D721Med (cell line): Measurements from ENCODE around the gene IRAG1.
"Not testable (repeated sequence)": the region's sequence is repeated elsewhere in the genome, so short reads cannot be mapped to it uniquely, and the experiment has no call there.

Experiments
- DNase-seq: peaks from one replicate; pipeline ENCODE4 v3.0.0; 2011; ENCODE audit warnings: low spot score; ENCODE audit not compliant: insufficient read length
- FAIRE-seq: peaks from 2 replicates; lab custom pipeline; 2011; peaks lifted over from hg19 to GRCh38; lab: Jason Lieb, UNC
- CTCF ChIP-seq: IDR thresholded peaks from 2 replicates; pipeline ENCODE4 v1.5.1; 2012; ENCODE audit warnings: mild to moderate bottlenecking, control low read depth; ENCODE audit not compliant: insufficient read depth; ENCODE audit errors: missing control alignments

IRAG1 gene

DNA sequence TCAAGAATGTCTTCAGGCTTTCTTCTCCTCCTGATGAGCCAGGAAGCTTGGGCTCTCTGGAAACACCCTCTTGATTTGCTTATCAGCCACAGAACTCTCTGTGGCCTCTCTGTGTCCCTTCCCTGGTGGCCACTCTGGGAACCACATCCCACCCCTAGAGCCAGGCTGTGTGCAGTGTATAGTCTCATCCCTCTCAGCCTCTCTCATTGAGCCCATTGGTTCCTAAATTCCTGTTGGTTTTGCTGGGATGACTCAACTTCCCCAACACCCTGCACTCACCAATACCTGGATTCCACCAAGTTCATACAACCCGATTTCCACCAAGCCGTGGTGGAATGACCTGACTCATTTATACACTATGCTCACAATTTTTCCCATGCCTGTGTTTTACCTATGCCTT is 5.2 kb downstream of the IRAG1 start:
- FAIRE-seq (no peak), DNase-seq (no peak)
- TF ChIP-seq CTCF, result no peak

DNA sequence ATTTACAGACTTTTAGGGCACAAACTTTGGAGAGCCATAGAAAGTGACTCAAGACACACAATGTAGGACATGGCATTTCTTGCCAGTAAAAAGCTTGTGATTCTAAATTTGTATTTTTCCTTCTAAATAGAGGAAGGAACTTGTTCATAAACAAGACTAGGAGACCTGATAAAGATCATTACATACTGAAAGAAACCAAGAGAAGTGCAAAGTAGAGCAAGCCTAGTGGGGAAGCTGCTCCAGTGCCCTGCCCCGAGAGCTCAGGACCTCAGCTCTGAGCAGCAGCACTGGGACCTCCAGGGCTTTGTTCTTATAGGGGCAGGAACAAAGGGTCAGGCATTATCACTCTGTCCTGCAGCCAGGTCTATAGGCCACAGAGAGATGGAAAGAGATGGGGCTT is 7.2 kb downstream of the IRAG1 start:
- FAIRE-seq, result no peak
- TF ChIP-seq CTCF, result no peak
- no peak for DNase-seq

DNA sequence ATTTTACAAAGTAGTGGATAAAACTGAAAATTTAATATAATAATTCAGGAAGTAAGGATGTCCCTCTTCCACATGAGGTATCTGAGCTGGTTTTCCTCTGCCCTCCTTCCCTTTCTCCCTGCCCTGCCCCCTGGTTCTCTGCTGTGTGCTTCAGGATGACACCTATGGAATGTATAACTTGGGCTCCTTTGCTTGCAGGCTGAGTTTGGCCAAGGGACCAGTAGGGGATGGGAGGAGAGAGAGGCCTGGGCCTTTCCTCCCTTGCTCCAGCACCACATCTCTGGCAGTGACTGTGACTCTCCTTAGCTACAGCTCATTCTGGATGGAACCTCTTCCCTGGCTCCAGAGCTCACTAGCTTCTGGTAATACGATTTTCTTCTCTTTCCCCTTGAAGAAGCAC is 10.1 kb downstream of the IRAG1 start:
- FAIRE-seq (no peak), DNase-seq (no peak)
- no peak for TF ChIP-seq CTCF

DNA sequence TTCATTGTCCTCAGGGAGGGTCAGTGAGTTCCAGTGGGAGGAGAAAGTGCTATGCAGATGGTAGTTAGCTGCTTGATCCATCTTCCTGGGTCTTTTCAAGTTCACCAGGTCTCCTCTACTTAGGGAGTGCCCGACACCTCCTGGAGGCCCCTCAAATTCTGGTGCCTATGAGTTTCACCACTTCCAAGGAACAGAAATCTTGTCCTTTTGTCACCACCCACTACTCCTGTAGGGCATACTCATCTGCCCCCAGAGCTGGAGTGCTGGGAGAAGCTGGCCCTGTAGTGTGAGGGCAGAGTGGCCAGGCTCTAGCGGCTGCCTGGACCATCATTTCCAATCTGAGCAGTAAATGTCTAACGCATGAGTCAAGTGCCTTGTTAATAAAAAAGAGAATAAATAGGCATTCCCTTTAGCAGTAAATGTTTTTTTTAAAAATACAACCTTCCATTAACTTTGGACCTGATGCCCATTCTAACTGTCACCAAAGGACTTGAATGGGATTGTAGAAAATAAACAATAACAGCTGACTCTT is 12.5 kb downstream of the IRAG1 start:
- FAIRE-seq (no peak), DNase-seq (no peak)
- TF ChIP-seq CTCF, result no peak

- DNase-seq, FAIRE-seq: not testable (repeated sequence)
Measured at GRCh38 chr11:10680279-10680678, 13.3 kb downstream of the IRAG1 start.

DNA sequence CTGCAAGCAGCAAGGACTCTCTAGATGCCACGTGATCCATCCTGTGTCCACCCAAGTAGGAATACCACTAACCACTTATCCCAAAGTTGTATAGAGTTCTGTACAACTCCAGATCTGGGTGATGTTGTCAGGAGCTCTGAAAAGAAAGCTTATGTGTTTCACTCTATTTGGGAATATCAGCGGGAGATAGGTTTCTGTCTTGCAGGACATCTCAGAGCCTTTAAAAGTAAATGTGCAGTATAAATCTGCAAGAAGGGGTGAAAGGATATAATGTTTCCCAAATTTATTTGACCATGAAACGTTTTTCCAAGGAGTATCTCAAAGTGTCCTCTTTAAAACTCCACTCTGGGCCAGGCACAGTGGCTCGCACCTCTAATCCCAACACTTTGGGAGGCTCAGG is 13.9 kb downstream of the IRAG1 start:
- FAIRE-seq, result no peak
- TF ChIP-seq CTCF, result no peak
- no peak for DNase-seq

GRCh38 chr11:10678101-10678500 is 15.5 kb downstream of the IRAG1 start:
- DNase-seq (no peak), FAIRE-seq (no peak)
- TF ChIP-seq CTCF, result no peak

GRCh38 chr11:10676919-10677318 is 16.6 kb downstream of the IRAG1 start:
- TF ChIP-seq CTCF, result no peak
- DNase-seq (no peak), FAIRE-seq (no peak)
